ENCODE measurements around the gene STX16. TPM values are rescaled to one million over a fixed set of nuclear protein-coding genes. Genes with fewer than 3 reads are reported as not detected.

Gene STX16
- total RNA-seq, 2 donors from 2014 or later = 153 to 154 TPM

GRCh38 chr20:58623579-58624473, 27.3 kb upstream of the STX16 start:
- DNase-seq = no peak
- H3K27ac Mint-ChIP-seq = no peak overlapping the region
- no peak overlapping the region for H3K4me3 Mint-ChIP-seq
- no peaks in the 10 kb centered on the region for H3K27me3 Mint-ChIP-seq (ENCODE audit: low read depth)
- no peak for ATAC-seq (replicated peaks in 1 of 2)
- peaks cover 11% of the 10 kb centered on the region for H3K4me1 Mint-ChIP-seq (ENCODE audit: low read depth)
- H3K36me3 Mint-ChIP-seq (ENCODE audit: insufficient read depth in 2 of 2) = no peaks in the 10 kb centered on the region
- no peaks in the 10 kb centered on the region for H3K9me3 Mint-ChIP-seq

GRCh38 chr20:58624687-58625086, 26.4 kb upstream of the STX16 start:
- no peaks in the 10 kb centered on the region for H3K36me3 Mint-ChIP-seq (ENCODE audit: insufficient read depth in 2 of 2)
- DNase-seq = no peak
- no peak for ATAC-seq (replicated peaks in 1 of 2)
- no peak overlapping the region for H3K4me3 Mint-ChIP-seq
- H3K27ac Mint-ChIP-seq = no peak overlapping the region
- H3K9me3 Mint-ChIP-seq = no peaks in the 10 kb centered on the region
- H3K27me3 Mint-ChIP-seq (ENCODE audit: low read depth) = no peaks in the 10 kb centered on the region
- peaks cover 11% of the 10 kb centered on the region for H3K4me1 Mint-ChIP-seq (ENCODE audit: low read depth)

GRCh38 chr20:58625585-58625984, 25.5 kb upstream of the STX16 start:
- ATAC-seq (replicated peaks in 1 of 2) (no peak), DNase-seq (no peak)
- Mint-ChIP-seq H3K4me3 (no peak overlapping the region), H3K36me3 (ENCODE audit: insufficient read depth in 2 of 2) (no peaks in the 10 kb centered on the region), H3K4me1 (ENCODE audit: low read depth) (peaks cover 11% of the 10 kb centered on the region), H3K9me3 (no peaks in the 10 kb centered on the region), H3K27me3 (ENCODE audit: low read depth) (no peaks in the 10 kb centered on the region), H3K27ac (no peak overlapping the region)

GRCh38 chr20:58626051-58626450, 25.0 kb upstream of the STX16 start:
- peaks cover 11% of the 10 kb centered on the region for H3K4me1 Mint-ChIP-seq (ENCODE audit: low read depth)
- H3K4me3 Mint-ChIP-seq = no peak overlapping the region
- no peaks in the 10 kb centered on the region for H3K27me3 Mint-ChIP-seq (ENCODE audit: low read depth)
- H3K9me3 Mint-ChIP-seq = no peaks in the 10 kb centered on the region
- H3K27ac Mint-ChIP-seq = no peak overlapping the region
- DNase-seq (no peak), ATAC-seq (replicated peaks in 1 of 2) (no peak)
- no peaks in the 10 kb centered on the region for H3K36me3 Mint-ChIP-seq (ENCODE audit: insufficient read depth in 2 of 2)

GRCh38 chr20:58627212-58628072, 23.6 kb upstream of the STX16 start:
- no peak for DNase-seq
- no peak overlapping the region for H3K4me3 Mint-ChIP-seq

GRCh38 chr20:58628491-58629214, 22.4 kb upstream of the STX16 start:
- Mint-ChIP-seq H3K4me1 (ENCODE audit: low read depth) (peaks cover 20% of the 10 kb centered on the region), H3K36me3 (ENCODE audit: insufficient read depth in 2 of 2) (no peaks in the 10 kb centered on the region), H3K4me3 (no peak overlapping the region), H3K27me3 (ENCODE audit: low read depth) (no peaks in the 10 kb centered on the region), H3K27ac (no peak overlapping the region), H3K9me3 (no peaks in the 10 kb centered on the region)
- ATAC-seq (replicated peaks in 1 of 2) = no peak
- DNase-seq = no peak

More at GRCh38 chr20:58627212-58628072, 23.6 kb upstream of the STX16 start:
- Mint-ChIP-seq H3K27me3 (ENCODE audit: low read depth) (no peaks in the 10 kb centered on the region), H3K27ac (no peak overlapping the region), H3K4me1 (ENCODE audit: low read depth) (peaks cover 12% of the 10 kb centered on the region), H3K9me3 (no peaks in the 10 kb centered on the region), H3K36me3 (ENCODE audit: insufficient read depth in 2 of 2) (no peaks in the 10 kb centered on the region)
- peak in 1 of 2 donors; percentile 36 for ATAC-seq (replicated peaks in 1 of 2)

- ATAC-seq (replicated peaks in 1 of 2) = no peak
- no peaks in the 10 kb centered on the region for H3K36me3 Mint-ChIP-seq (ENCODE audit: insufficient read depth in 2 of 2)
- H3K9me3 Mint-ChIP-seq = no peaks in the 10 kb centered on the region
- H3K4me1 Mint-ChIP-seq (ENCODE audit: low read depth) = peaks cover 24% of the 10 kb centered on the region
- no peak for DNase-seq
- H3K27ac Mint-ChIP-seq = no peak overlapping the region
- no peaks in the 10 kb centered on the region for H3K27me3 Mint-ChIP-seq (ENCODE audit: low read depth)
- no peak overlapping the region for H3K4me3 Mint-ChIP-seq
These were observed 21.9 kb upstream of the STX16 start for GRCh38 chr20:58629215-58629580.

- DNase-seq (no peak), ATAC-seq (replicated peaks in 1 of 2) (no peak)
- Mint-ChIP-seq H3K27me3 (ENCODE audit: low read depth) (no peaks in the 10 kb centered on the region), H3K27ac (no peak overlapping the region), H3K4me3 (no peak overlapping the region), H3K36me3 (ENCODE audit: insufficient read depth in 2 of 2) (no peaks in the 10 kb centered on the region), H3K9me3 (no peaks in the 10 kb centered on the region), H3K4me1 (ENCODE audit: low read depth) (peaks cover 33% of the 10 kb centered on the region)
These were observed 21.0 kb upstream of the STX16 start for GRCh38 chr20:58630063-58630462.

GRCh38 chr20:58633161-58634053, 17.7 kb upstream of the STX16 start:
- Mint-ChIP-seq H3K4me3 (peak overlapping the region; percentile 60 to 76), H3K36me3 (ENCODE audit: insufficient read depth in 2 of 2) (no peaks in the 10 kb centered on the region), H3K4me1 (ENCODE audit: low read depth) (peaks cover 34% of the 10 kb centered on the region), H3K27me3 (ENCODE audit: low read depth) (no peaks in the 10 kb centered on the region), H3K9me3 (no peaks in the 10 kb centered on the region), H3K27ac (no peak overlapping the region)
- ATAC-seq (replicated peaks in 1 of 2) (no peak), DNase-seq (no peak)

GRCh38 chr20:58634059-58634458, 17.0 kb upstream of the STX16 start:
- H3K4me3 Mint-ChIP-seq = peak overlapping the region; percentile 60 to 76
- no peak for DNase-seq
- no peak for ATAC-seq (replicated peaks in 1 of 2)
- H3K36me3 Mint-ChIP-seq (ENCODE audit: insufficient read depth in 2 of 2) = no peaks in the 10 kb centered on the region
- no peaks in the 10 kb centered on the region for H3K9me3 Mint-ChIP-seq
- H3K27ac Mint-ChIP-seq = no peak overlapping the region
- H3K27me3 Mint-ChIP-seq (ENCODE audit: low read depth) = no peaks in the 10 kb centered on the region
- H3K4me1 Mint-ChIP-seq (ENCODE audit: low read depth) = peaks cover 34% of the 10 kb centered on the region

- H3K27ac Mint-ChIP-seq = peak overlapping the region; percentile 67
- H3K4me3 Mint-ChIP-seq = peak overlapping the region; percentile 60 to 76
- H3K27me3 Mint-ChIP-seq (ENCODE audit: low read depth) = peaks cover under 1% of the 10 kb centered on the region
- no peaks in the 10 kb centered on the region for H3K36me3 Mint-ChIP-seq (ENCODE audit: insufficient read depth in 2 of 2)
- H3K9me3 Mint-ChIP-seq = no peaks in the 10 kb centered on the region
- peaks cover 35% of the 10 kb centered on the region for H3K4me1 Mint-ChIP-seq (ENCODE audit: low read depth)
- DNase-seq (peak; percentile 48 to 75), ATAC-seq (replicated peaks in 1 of 2) (peak; percentile 91 to 92)
These were observed 16.4 kb upstream of the STX16 start for GRCh38 chr20:58634521-58635278.

Measured in activated T-cell treated with anti-CD3 and anti-CD28 coated beads, Interleukin-2, amount 50 U/mL, for 72 hours (primary cell).